ENCODE data around the gene PAQR3.

DNA sequence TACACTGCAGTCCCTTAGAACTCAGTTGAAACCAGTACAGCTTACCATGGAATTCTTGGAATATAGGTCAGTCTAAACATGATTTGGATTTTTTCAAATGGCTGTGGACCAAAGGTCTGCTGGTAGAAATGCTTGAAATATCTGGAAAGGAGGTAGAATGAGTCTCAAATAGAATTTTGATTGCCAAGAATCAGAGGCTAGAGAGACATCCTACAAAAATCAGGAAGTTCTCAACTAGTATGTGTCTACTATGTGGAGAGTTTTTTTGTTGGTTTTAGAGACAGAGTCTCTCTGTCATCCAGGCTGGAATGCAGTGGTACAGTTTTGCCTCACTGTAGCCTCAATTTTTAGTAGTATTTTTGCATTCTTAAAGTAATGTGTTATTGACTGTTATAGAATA, 53.6 kb downstream of the PAQR3 start:
- TF ChIP-seq, protein P1, sequence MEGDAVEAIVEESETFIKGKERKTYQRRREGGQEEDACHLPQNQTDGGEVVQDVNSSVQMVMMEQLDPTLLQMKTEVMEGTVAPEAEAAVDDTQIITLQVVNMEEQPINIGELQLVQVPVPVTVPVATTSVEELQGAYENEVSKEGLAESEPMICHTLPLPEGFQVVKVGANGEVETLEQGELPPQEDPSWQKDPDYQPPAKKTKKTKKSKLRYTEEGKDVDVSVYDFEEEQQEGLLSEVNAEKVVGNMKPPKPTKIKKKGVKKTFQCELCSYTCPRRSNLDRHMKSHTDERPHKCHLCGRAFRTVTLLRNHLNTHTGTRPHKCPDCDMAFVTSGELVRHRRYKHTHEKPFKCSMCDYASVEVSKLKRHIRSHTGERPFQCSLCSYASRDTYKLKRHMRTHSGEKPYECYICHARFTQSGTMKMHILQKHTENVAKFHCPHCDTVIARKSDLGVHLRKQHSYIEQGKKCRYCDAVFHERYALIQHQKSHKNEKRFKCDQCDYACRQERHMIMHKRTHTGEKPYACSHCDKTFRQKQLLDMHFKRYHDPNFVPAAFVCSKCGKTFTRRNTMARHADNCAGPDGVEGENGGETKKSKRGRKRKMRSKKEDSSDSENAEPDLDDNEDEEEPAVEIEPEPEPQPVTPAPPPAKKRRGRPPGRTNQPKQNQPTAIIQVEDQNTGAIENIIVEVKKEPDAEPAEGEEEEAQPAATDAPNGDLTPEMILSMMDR (IDR thresholded peaks at IDR 0.05) = no peak
- no peak for TF ChIP-seq POLR2A (IDR thresholded peaks at IDR 0.05)

Data from heart left ventricle (tissue), 13 donors.